ENCODE results near the gene MSANTD7. TPM values are rescaled to one million over a fixed set of nuclear protein-coding genes. Genes with fewer than 3 reads are reported as not detected.
"Not testable (repeated sequence)": the region's sequence is repeated elsewhere in the genome, so short reads cannot be mapped to it uniquely, and the experiment has no call there.

Gene MSANTD7
- polyA plus RNA-seq, 3 donors: 5.0 to 7.6 (median 7.3) TPM

- H3K27me3 Mint-ChIP-seq (ENCODE audit: low read depth in 3 of 3); DNase-seq; H3K4me2 ChIP-seq (replicated peaks; ENCODE audit: extremely low read depth, low read length, poor library complexity, severe bottlenecking); H3K27me3 ChIP-seq (ENCODE audit: control insufficient read depth in 2 of 2, insufficient read depth in 2 of 2, low read length in 2 of 2); H4K20me1 ChIP-seq (ENCODE audit: insufficient read depth, low read length); intact Hi-C loops (cut with micrococcal nuclease); H3K27ac Mint-ChIP-seq; H3K4me3 ChIP-seq (replicated peaks in 1 of 3; ENCODE audit: low read depth in 2 of 3, low read length in 3 of 3); H2AFZ ChIP-seq (ENCODE audit: insufficient read depth, low read depth, low read length, poor library complexity, severe bottlenecking); H3K4me1 ChIP-seq (ENCODE audit: control insufficient read depth in 1 of 2, insufficient read depth in 2 of 2, low read length in 2 of 2); H3K4me3 Mint-ChIP-seq; H3K9me3 Mint-ChIP-seq; H3K4me1 Mint-ChIP-seq; H3K9me3 ChIP-seq (replicated peaks in 1 of 2; ENCODE audit: control insufficient read depth in 1 of 2, insufficient read depth in 1 of 2, low read length in 2 of 2); H3K79me2 ChIP-seq (ENCODE audit: insufficient read depth, low read length); H3K9ac ChIP-seq (ENCODE audit: insufficient read depth, low read length, poor library complexity, severe bottlenecking); H3K27ac ChIP-seq (ENCODE audit: low read depth in 1 of 2, low read length in 2 of 2): not testable (repeated sequence)
- WGBS (ENCODE audit: insufficient coverage): no CpG with 5 or more reads among the region's 3 CpGs
- H3K36me3 Mint-ChIP-seq: peaks cover 40 to 57% of the 10 kb centered on the region in 2 donors
- peaks cover 31 to 54% of the 10 kb centered on the region in 2 donors for H3K36me3 ChIP-seq (replicated peaks in 1 of 2; ENCODE audit: control insufficient read depth in 1 of 2, insufficient read depth in 2 of 2, low read length in 2 of 2)
Observed at GRCh38 chr10:14864871-14865270, 26.8 kb downstream of the MSANTD7 start.

GRCh38 chr10:14873090-14873760 lies 35.1 kb downstream of the MSANTD7 start:
- Histone ChIP-seq H3K36me3 (replicated peaks in 1 of 2; ENCODE audit: control insufficient read depth in 1 of 2, insufficient read depth in 2 of 2, low read length in 2 of 2) (peaks cover 26 to 37% of the 10 kb centered on the region in 2 donors), H2AFZ (ENCODE audit: insufficient read depth, low read depth, low read length, poor library complexity, severe bottlenecking) (no peak overlapping the region), H3K27me3 (ENCODE audit: control insufficient read depth in 2 of 2, insufficient read depth in 2 of 2, low read length in 2 of 2) (no peaks in the 10 kb centered on the region), H3K79me2 (ENCODE audit: insufficient read depth, low read length) (peaks cover 20% of the 10 kb centered on the region), H4K20me1 (ENCODE audit: insufficient read depth, low read length) (peaks cover 4% of the 10 kb centered on the region), H3K27ac (ENCODE audit: low read depth in 1 of 2, low read length in 2 of 2) (no peak overlapping the region), H3K4me3 (replicated peaks in 1 of 3; ENCODE audit: low read depth in 2 of 3, low read length in 3 of 3) (no peak overlapping the region), H3K9me3 (replicated peaks in 1 of 2; ENCODE audit: control insufficient read depth in 1 of 2, insufficient read depth in 1 of 2, low read length in 2 of 2) (no peaks in the 10 kb centered on the region), H3K4me1 (ENCODE audit: control insufficient read depth in 1 of 2, insufficient read depth in 2 of 2, low read length in 2 of 2) (peaks cover 8 to 23% of the 10 kb centered on the region in 2 donors), H3K9ac (ENCODE audit: insufficient read depth, low read length, poor library complexity, severe bottlenecking) (no peak overlapping the region), H3K4me2 (replicated peaks; ENCODE audit: extremely low read depth, low read length, poor library complexity, severe bottlenecking) (no peak overlapping the region)
- intact Hi-C loops (cut with micrococcal nuclease): no loop called here
- H3K9me3 Mint-ChIP-seq: no peaks in the 10 kb centered on the region
- peaks cover 21% of the 10 kb centered on the region for H3K4me1 Mint-ChIP-seq
- no peak for DNase-seq
- peaks cover 21 to 36% of the 10 kb centered on the region in 2 donors for H3K36me3 Mint-ChIP-seq
- TF ChIP-seq, protein P1, sequence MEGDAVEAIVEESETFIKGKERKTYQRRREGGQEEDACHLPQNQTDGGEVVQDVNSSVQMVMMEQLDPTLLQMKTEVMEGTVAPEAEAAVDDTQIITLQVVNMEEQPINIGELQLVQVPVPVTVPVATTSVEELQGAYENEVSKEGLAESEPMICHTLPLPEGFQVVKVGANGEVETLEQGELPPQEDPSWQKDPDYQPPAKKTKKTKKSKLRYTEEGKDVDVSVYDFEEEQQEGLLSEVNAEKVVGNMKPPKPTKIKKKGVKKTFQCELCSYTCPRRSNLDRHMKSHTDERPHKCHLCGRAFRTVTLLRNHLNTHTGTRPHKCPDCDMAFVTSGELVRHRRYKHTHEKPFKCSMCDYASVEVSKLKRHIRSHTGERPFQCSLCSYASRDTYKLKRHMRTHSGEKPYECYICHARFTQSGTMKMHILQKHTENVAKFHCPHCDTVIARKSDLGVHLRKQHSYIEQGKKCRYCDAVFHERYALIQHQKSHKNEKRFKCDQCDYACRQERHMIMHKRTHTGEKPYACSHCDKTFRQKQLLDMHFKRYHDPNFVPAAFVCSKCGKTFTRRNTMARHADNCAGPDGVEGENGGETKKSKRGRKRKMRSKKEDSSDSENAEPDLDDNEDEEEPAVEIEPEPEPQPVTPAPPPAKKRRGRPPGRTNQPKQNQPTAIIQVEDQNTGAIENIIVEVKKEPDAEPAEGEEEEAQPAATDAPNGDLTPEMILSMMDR (IDR thresholded peaks at IDR 0.05): no peak
- no peak overlapping the region for H3K4me3 Mint-ChIP-seq
- H3K27me3 Mint-ChIP-seq (ENCODE audit: low read depth in 3 of 3): no peaks in the 10 kb centered on the region
- no peak overlapping the region for H3K27ac Mint-ChIP-seq
- WGBS (ENCODE audit: insufficient coverage): no CpG with 5 or more reads among the region's 2 CpGs

All from CD14-positive monocyte (primary cell).